Retinal pigment epithelial cell (primary cell): ENCODE measurements around the gene AGBL4.

Source experiments
- DNase-seq: peaks from one replicate; pipeline ENCODE4 v3.0.0-alpha.2; 2010; ENCODE audit warnings: low read depth
- H3K4me3 ChIP-seq: 2 replicates; pipeline ENCODE4 v1.5.1; 2011; ENCODE audit warnings: mild to moderate bottlenecking, low read length, control low read depth, moderate library complexity
- CTCF ChIP-seq: conservative IDR thresholded peaks from 2 replicates; pipeline ENCODE4 v1.5.1; 2011; ENCODE audit warnings: low read depth, low read length, control low read depth, inconsistent platforms

AGBL4 gene

DNA sequence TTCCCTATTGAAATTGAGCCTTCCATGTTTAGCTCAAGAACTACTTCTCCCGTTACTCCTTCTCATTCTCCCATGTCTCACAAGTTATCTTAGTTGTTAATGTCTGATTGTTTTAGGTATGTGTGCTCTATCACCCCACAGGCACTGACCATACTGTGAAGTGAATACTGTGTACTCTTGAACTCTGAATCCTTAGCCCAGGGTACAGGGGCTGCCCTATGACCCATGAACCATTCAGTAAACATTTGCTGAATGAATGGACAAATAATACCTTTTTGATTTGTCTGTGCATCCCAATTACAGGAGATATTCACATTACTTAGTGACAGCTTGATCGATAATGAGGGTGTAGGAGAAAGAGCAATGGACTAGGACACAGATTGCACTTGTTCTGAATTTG is 1077.7 kb downstream of the AGBL4 start:
- no peak overlapping the region for H3K4me3 ChIP-seq
- no peak for TF ChIP-seq CTCF
- DNase-seq, result no peak

DNA sequence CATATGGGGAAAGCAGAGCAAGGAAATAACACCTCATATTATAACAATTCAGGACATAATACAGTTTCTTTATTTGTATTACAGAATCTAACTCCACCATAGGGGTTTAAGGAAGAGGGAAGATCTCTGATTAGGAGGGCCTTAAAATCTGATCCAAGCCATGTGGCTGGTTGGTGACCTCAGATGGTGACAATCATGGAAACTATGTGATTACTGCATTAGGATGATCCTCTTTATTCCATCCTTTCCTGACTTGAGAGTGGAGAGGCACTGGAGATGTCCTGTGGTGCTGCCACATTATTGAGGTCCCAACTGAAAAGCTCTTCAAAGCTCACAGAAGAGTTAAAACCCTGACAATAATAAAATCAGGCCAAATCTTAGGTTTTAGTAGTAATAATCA is 1078.9 kb downstream of the AGBL4 start:
- H3K4me3 ChIP-seq, result no peak overlapping the region
- TF ChIP-seq CTCF, result no peak
- DNase-seq, result no peak

DNA sequence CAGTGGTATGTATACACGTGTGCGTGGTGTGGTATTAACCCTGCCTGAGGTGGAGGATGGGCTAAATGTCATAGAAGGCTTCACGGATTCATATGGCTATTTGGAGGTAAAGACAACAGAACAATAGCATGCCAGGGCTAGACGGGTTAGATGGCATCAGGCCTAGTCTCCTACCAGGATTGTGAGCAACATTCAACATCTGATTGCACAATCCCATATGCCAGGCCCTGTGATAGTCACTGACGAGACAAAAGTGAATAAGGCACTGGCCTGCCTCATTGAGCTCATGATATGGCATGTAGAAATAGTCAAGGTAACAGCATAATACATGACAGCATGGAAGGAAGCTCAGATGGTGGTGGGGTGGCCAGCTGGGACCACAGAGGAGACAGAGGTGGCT is 1079.9 kb downstream of the AGBL4 start:
- TF ChIP-seq CTCF, result no peak
- H3K4me3 ChIP-seq, result no peak overlapping the region
- DNase-seq, result no peak

GRCh38 chr1:48943393-48943792 is 1080.4 kb downstream of the AGBL4 start:
- DNase-seq, result peak; percentile 65
- TF ChIP-seq CTCF, result no peak
- no peak overlapping the region for H3K4me3 ChIP-seq

- no peak for DNase-seq
- no peak for TF ChIP-seq CTCF
- no peak overlapping the region for H3K4me3 ChIP-seq
Measured at GRCh38 chr1:48940962-48941732, 1082.6 kb downstream of the AGBL4 start.

GRCh38 chr1:48940354-48940753 is 1083.4 kb downstream of the AGBL4 start:
- H3K4me3 ChIP-seq, result no peak overlapping the region
- DNase-seq, result no peak
- TF ChIP-seq CTCF, result no peak

DNA sequence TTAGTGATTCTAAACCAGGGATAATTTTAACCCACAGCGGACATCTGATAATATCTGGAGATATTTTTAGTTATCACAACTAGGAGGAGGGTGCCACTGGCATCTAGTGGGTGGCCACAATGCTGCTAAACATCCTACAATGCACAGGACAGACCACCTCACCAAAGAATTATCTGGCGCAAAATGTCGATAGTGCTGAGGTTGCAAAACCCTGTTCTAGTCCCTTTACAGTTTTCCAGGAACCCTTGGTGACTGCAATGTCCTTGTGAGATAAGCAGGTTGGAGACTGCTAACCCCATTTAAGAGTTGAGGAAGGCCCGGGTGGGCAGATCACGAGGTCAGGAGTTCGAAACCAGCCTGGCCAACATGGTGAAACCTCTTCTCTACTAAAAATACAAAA is 1083.9 kb downstream of the AGBL4 start:
- no peak overlapping the region for H3K4me3 ChIP-seq
- no peak for DNase-seq
- no peak for TF ChIP-seq CTCF
